Activated CD8-positive, alpha-beta memory T cell treated with anti-CD3 and anti-CD28 coated beads, Interleukin-2, amount 50 U/mL, for 1 hour (primary cell): ENCODE measurements around the gene SEC24D.

Source experiments
- DNase-seq: peaks from one replicate; pipeline ENCODE4 v3.0.0-alpha.2; 2020; ENCODE audit errors: extremely low read depth

Gene SEC24D

GRCh38 chr4:118752551-118752950, 83.4 kb downstream of the SEC24D start:
- DNase-seq = no peak

GRCh38 chr4:118751629-118752323, 84.2 kb downstream of the SEC24D start:
- no peak for DNase-seq

GRCh38 chr4:118749347-118749988, 86.5 kb downstream of the SEC24D start:
- DNase-seq = no peak

- DNase-seq = no peak
Observed at GRCh38 chr4:118746251-118746919, 89.5 kb downstream of the SEC24D start.

- no peak for DNase-seq
Observed at GRCh38 chr4:118745357-118745756, 90.6 kb downstream of the SEC24D start.

- DNase-seq = no peak
Observed at GRCh38 chr4:118743867-118744266, 92.1 kb downstream of the SEC24D start.

- DNase-seq = no peak
Observed at GRCh38 chr4:118742050-118742449, 93.9 kb downstream of the SEC24D start.

GRCh38 chr4:118741301-118741855, 94.5 kb downstream of the SEC24D start:
- DNase-seq = no peak

- DNase-seq = no peak
Observed at GRCh38 chr4:118740869-118741268, 95.1 kb downstream of the SEC24D start.

GRCh38 chr4:118739022-118739713, 96.8 kb downstream of the SEC24D start:
- DNase-seq = no peak

- no peak for DNase-seq
Observed at GRCh38 chr4:118738090-118738489, 97.8 kb downstream of the SEC24D start.

- no peak for DNase-seq
Observed at GRCh38 chr4:118736900-118737299, 99.0 kb downstream of the SEC24D start.

GRCh38 chr4:118734491-118735205, 101.3 kb downstream of the SEC24D start:
- no peak for DNase-seq

- DNase-seq = no peak
Observed at GRCh38 chr4:118732591-118733330, 103.2 kb downstream of the SEC24D start.

GRCh38 chr4:118730683-118731082, 105.2 kb downstream of the SEC24D start:
- DNase-seq = no peak

- DNase-seq = no peak
Observed at GRCh38 chr4:118729287-118730286, 106.3 kb downstream of the SEC24D start.

- DNase-seq = no peak
Observed at GRCh38 chr4:118727360-118727759, 108.6 kb downstream of the SEC24D start.

- DNase-seq = no peak
Observed at GRCh38 chr4:118723369-118723768, 112.6 kb downstream of the SEC24D start.

- no peak for DNase-seq
Observed at GRCh38 chr4:118721752-118722151, 114.2 kb downstream of the SEC24D start.
